Endothelial cell of umbilical vein (primary cell): ENCODE measurements around the gene AMT. TPM values are rescaled to one million over a fixed set of nuclear protein-coding genes. Genes with fewer than 3 reads are reported as not detected.

Source experiments
- BruUV-seq: library from RNA; stranded (reverse); fragments of 400-500 nt; replicated peaks from 2 replicates; lab custom pipeline; 2021; lab: Mats Ljungman, UMichigan
- CTCF ChIA-PET: fragments of 300-600, 350-600 bp; sonication (Branson Sonifier 250); formaldehyde crosslinking; loops from one replicate; lab custom pipeline; 2021; ENCODE audit warnings: antibody characterized with exemption, inconsistent platforms; lab: Charles Lee
- POLR2A ChIA-PET: fragments of 300-600, 350-600 bp; sonication (Branson Sonifier 250); formaldehyde crosslinking; loops from one replicate; lab custom pipeline; 2021; ENCODE audit warnings: antibody characterized with exemption, inconsistent platforms; lab: Charles Lee
- DNase-seq: peaks from one replicate; pipeline ENCODE4 v3.0.0-alpha.2; 2011; ENCODE audit warnings: low read depth, low spot score
- FAIRE-seq: peaks from 2 replicates; lab custom pipeline; 2011; peaks lifted over from hg19 to GRCh38; lab: Jason Lieb, UNC
- H2AFZ ChIP-seq: 2 replicates; pipeline ENCODE4 v1.6.0; 2012; ENCODE audit warnings: low read depth, low read length, control low read depth, inconsistent platforms
- H3K27ac ChIP-seq: 2 replicates; pipeline ENCODE4 v1.5.1; 2011; ENCODE audit warnings: low read depth, mild to moderate bottlenecking, control low read depth, low read length, moderate library complexity; ENCODE audit not compliant: insufficient read depth
- H3K27me3 ChIP-seq, 2 experiments: 2 replicates each; pipeline versions ENCODE4 v1.6.0 to v1.6.1; 2011; ENCODE audit warnings: low read length in 2 of 2, mixed read lengths in 1 of 2; ENCODE audit not compliant: control insufficient read depth in 2 of 2, insufficient read depth in 2 of 2
- H3K36me3 ChIP-seq, 2 experiments: 2 replicates in 1 of 2; 3 replicates in 1 of 2; pipeline ENCODE4 v1.5.1; 2011; ENCODE audit warnings: low read length in 2 of 2, mild to moderate bottlenecking in 1 of 2, moderate library complexity in 1 of 2; ENCODE audit not compliant: control insufficient read depth in 2 of 2, insufficient read depth in 2 of 2; ENCODE audit errors: extremely low read depth in 1 of 2
- H3K4me1 ChIP-seq: 3 replicates; pipeline ENCODE4 v1.5.1; 2011; ENCODE audit warnings: mild to moderate bottlenecking, low read length; ENCODE audit not compliant: control insufficient read depth, insufficient read depth; ENCODE audit errors: extremely low read depth
- H3K4me2 ChIP-seq: 2 replicates; pipeline ENCODE4 v1.6.1; 2011; ENCODE audit warnings: low read length, control low read depth, mixed read lengths; ENCODE audit not compliant: insufficient read depth
- H3K4me3 ChIP-seq, 3 experiments: fragments of 200-600 bp in 1 of 3; sonication (generic), shearing (Covaris generic) in 1 of 3; replicated peaks in 1 of 3; 2 replicates each; pipeline ENCODE4 v1.5.1; 2011 to 2016; ENCODE audit warnings: control low read depth in 3 of 3, low read length in 3 of 3, mild to moderate bottlenecking in 2 of 3, inconsistent platforms in 1 of 3, low read depth in 1 of 3, moderate library complexity in 1 of 3; ENCODE audit not compliant: insufficient read depth in 1 of 3
- H3K79me2 ChIP-seq: 2 replicates; pipeline ENCODE4 v1.6.0; 2012; ENCODE audit warnings: low read length, inconsistent platforms; ENCODE audit not compliant: control insufficient read depth, insufficient read depth
- H3K9ac ChIP-seq: replicated peaks from 2 replicates; pipeline ENCODE3; 2011; ENCODE audit warnings: low read length, control low read depth; ENCODE audit not compliant: insufficient read depth; ENCODE audit errors: extremely low read depth
- H3K9me1 ChIP-seq: replicated peaks from 3 replicates; pipeline ENCODE4 v1.6.0; 2011; ENCODE audit warnings: mild to moderate bottlenecking, low read length; ENCODE audit not compliant: control insufficient read depth, insufficient read depth; ENCODE audit errors: extremely low read depth
- H3K9me3 ChIP-seq: replicated peaks from 2 replicates; pipeline ENCODE4 v1.5.1; 2012; ENCODE audit warnings: low read length, inconsistent platforms; ENCODE audit not compliant: control insufficient read depth, insufficient read depth
- H4K20me1 ChIP-seq: replicated peaks from 2 replicates; pipeline ENCODE3; 2011; ENCODE audit warnings: mild to moderate bottlenecking, low read length; ENCODE audit not compliant: control insufficient read depth, insufficient read depth; ENCODE audit errors: extremely low read depth
- CTCF ChIP-seq, 2 donors: IDR thresholded peaks; 1 replicate in 1 of 2; 2 replicates in 1 of 2; pipeline ENCODE4 v1.5.1; 2011; ENCODE audit warnings: low read length in 2 of 2, mild to moderate bottlenecking in 2 of 2, moderate library complexity in 2 of 2, control low read depth in 1 of 2, inconsistent platforms in 1 of 2, low read depth in 1 of 2; ENCODE audit not compliant: insufficient read depth in 1 of 2; ENCODE audit errors: extremely low read depth in 1 of 2
- EZH2 ChIP-seq: IDR thresholded peaks from 2 replicates; pipeline ENCODE4 v1.6.1; 2012; ENCODE audit warnings: borderline replicate concordance, low read depth, mild to moderate bottlenecking, moderate library complexity, low read length, inconsistent platforms; ENCODE audit not compliant: severe bottlenecking
- FOS ChIP-seq: IDR thresholded peaks from 2 replicates; pipeline ENCODE4 v1.6.1; 2011; ENCODE audit warnings: mild to moderate bottlenecking, low read length, moderate library complexity, borderline replicate concordance; ENCODE audit not compliant: insufficient read depth
- GATA2 ChIP-seq: IDR thresholded peaks from 2 replicates; pipeline ENCODE4 v1.7.0; 2011; ENCODE audit warnings: low read depth, mild to moderate bottlenecking, moderate library complexity, mixed read lengths, low read length; ENCODE audit not compliant: insufficient read length, insufficient read depth
- JUN ChIP-seq: IDR thresholded peaks from 2 replicates; pipeline ENCODE4 v1.6.1; 2011; ENCODE audit warnings: borderline replicate concordance, low read depth; ENCODE audit not compliant: insufficient read length, insufficient read depth
- MAX ChIP-seq: IDR thresholded peaks from 2 replicates; pipeline ENCODE4 v1.6.1; 2011; ENCODE audit not compliant: insufficient read depth, insufficient read length
- MYC ChIP-seq: IDR thresholded peaks from one replicate; pipeline ENCODE4 v1.6.1; 2011; ENCODE audit warnings: mild to moderate bottlenecking, low read depth, low read length
- POLR2A ChIP-seq: IDR thresholded peaks from 2 replicates; pipeline ENCODE4 v1.6.1; 2012; ENCODE audit warnings: low read depth, mild to moderate bottlenecking, control low read depth, low read length
- POLR2AphosphoS5 ChIP-seq: IDR thresholded peaks from 2 replicates; pipeline ENCODE4 v1.6.1; 2012; ENCODE audit warnings: low read depth, mild to moderate bottlenecking, control low read depth, low read length, moderate library complexity; ENCODE audit not compliant: insufficient read depth
- dilution Hi-C: fragments of 300-500 bp; cut with MboI; formaldehyde crosslinking; loops from one replicate; pipeline ENCODE4 v1.15.0; 2019; ENCODE audit warnings: low sequenced_read_pairs; ENCODE audit not compliant: extremely low pct_ligation_motif_present
- intact Hi-C: fragments of 100-400 bp; cut with micrococcal nuclease; formaldehyde crosslinking; loops from one replicate; pipeline ENCODE4 v1.10.0; 2022
- polyA plus RNA-seq, 4 experiments: library from polyadenylated mRNA; depleted of rRNA in 3 of 4; stranded (reverse) in 3 of 4; unstranded in 1 of 4; fragments of >200 nt; gene quantifications; 2 replicates each; pipeline versions ENCODE4 v1.2.1 to v1.2.3, GENCODE V29; 2011 to 2012; ENCODE audit warnings: missing spikeins in 1 of 4
- total RNA-seq: library from RNA; stranded (reverse); gene quantifications from 2 replicates; pipeline ENCODE4 v1.2.3, GENCODE V29; 2021

The AMT gene
- total and polyA plus RNA-seq, 2 donors (not counting 3 experiments of a cell fraction or from before 2014, with no cell fraction given): 4.4 to 9.0 TPM

GRCh38 chr3:49401766-49402165, 20.5 kb downstream of the AMT start:
- Histone ChIP-seq H3K9ac (no peak overlapping the region), H3K4me1 (peaks cover 11% of the 10 kb centered on the region), H3K4me3 (no peak overlapping the region), H3K27me3 (no peaks in the 10 kb centered on the region), H3K36me3 (no peaks in the 10 kb centered on the region), H4K20me1 (peaks cover 27% of the 10 kb centered on the region), H3K27ac (no peak overlapping the region), H3K4me2 (no peak overlapping the region), H2AFZ (no peak overlapping the region), H3K9me3 (no peaks in the 10 kb centered on the region), H3K79me2 (peaks cover 98% of the 10 kb centered on the region), H3K9me1 (no peaks in the 10 kb centered on the region)
- ChIA-PET POLR2A (interaction anchor here (1.8 kb wide), 1 partner anchor 10 kb away, joined by 5 read pairs; the partner anchor contains the start of genes RHOA and TCTA), CTCF (interaction anchor here (1.2 kb wide), 1 partner anchor 13 kb away, joined by 4 read pairs; no protein-coding TSS in a partner anchor)
- FAIRE-seq (no peak), DNase-seq (no peak)
- dilution Hi-C loops (no loop called here), intact Hi-C loops (no loop called here)
- BruUV-seq: no TSS peak
- TF ChIP-seq JUN (no peak), POLR2A (no peak), EZH2 (no peak), CTCF (IDR thresholded peaks at IDR 0.05; ENCODE audit: extremely low read depth in 1 of 2, insufficient read depth in 1 of 2, low read depth in 1 of 2, low read length in 2 of 2) (no peak), POLR2AphosphoS5 (no peak), FOS (no peak), MAX (no peak), MYC (no peak), GATA2 (no peak)
